Adipocyte (in vitro differentiated cells): ENCODE data around the gene DNAH1.
A peak's percentile ranks its signal among the peaks of the same experiment; 100 is the strongest.
"Not testable (repeated sequence)": the region's sequence is repeated elsewhere in the genome, so short reads cannot be mapped to it uniquely, and the experiment has no call there.

Experiments
- DNase-seq: peaks from one replicate; pipeline ENCODE4 v3.0.0-alpha.2; 2015; ENCODE audit warnings: low read depth
- H3K27me3 ChIP-seq: replicated peaks from 2 replicates; pipeline ENCODE4 v1.7.0; 2013; ENCODE audit warnings: mild to moderate bottlenecking, low read length, moderate library complexity; ENCODE audit not compliant: control insufficient read depth, insufficient read depth
- H3K36me3 ChIP-seq: 2 replicates; pipeline ENCODE4 v1.7.0; 2013; ENCODE audit warnings: low read length, mild to moderate bottlenecking, moderate library complexity; ENCODE audit not compliant: control insufficient read depth, insufficient read depth, severe bottlenecking
- H3K4me1 ChIP-seq: 2 replicates; pipeline ENCODE4 v1.7.0; 2013; ENCODE audit warnings: mild to moderate bottlenecking, low read length, moderate library complexity; ENCODE audit not compliant: control insufficient read depth, insufficient read depth
- H3K4me3 ChIP-seq: 2 replicates; pipeline ENCODE4 v1.7.0; 2013; ENCODE audit warnings: mild to moderate bottlenecking, low read length, moderate library complexity
- H3K9ac ChIP-seq: 2 replicates; pipeline ENCODE4 v1.7.0; 2013; ENCODE audit warnings: mild to moderate bottlenecking, low read length, moderate library complexity
- H3K9me3 ChIP-seq: 2 replicates; pipeline ENCODE4 v1.7.0; 2013; ENCODE audit warnings: mild to moderate bottlenecking, low read length, moderate library complexity; ENCODE audit not compliant: control insufficient read depth

Gene DNAH1

GRCh38 chr3:52315977-52316764, at the start of gene DNAH1:
DNAH1 (plus strand) TSS chr3:52316319; CDS start chr3:52322443, 6,124 bp downstream.
- no peak within 1 kb of the TSS for H3K9ac ChIP-seq
- peaks cover 18% of the 10 kb centered on the region for H3K4me1 ChIP-seq
- H3K9me3 ChIP-seq = no peaks in the 10 kb centered on the region
- no peak within 1 kb of the TSS for H3K4me3 ChIP-seq
- no peaks in the 10 kb centered on the region for H3K27me3 ChIP-seq
- no peaks in the 10 kb centered on the region for H3K36me3 ChIP-seq
- DNase-seq = no peak

DNA sequence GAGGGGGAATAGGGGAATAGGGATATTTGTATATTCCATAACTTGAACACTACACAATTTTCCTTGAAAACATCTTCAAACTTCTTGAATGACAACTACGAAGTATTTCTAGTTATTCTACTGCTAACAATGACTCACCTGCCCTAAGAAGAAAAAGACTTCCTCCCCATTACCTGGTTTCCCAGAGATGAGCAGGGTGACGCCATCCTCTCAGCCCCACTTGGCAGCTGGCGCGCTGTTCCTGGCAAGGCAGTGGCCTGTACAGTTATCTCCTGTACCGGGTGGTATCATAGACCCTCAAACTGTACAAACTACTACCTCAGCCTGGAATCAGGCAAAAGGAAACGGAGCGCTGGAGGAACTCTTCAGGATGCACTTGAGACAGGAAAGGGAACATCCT, 48.1 kb upstream of the DNAH1 start:
- H3K4me1 ChIP-seq = peaks cover 11% of the 10 kb centered on the region
- H3K36me3 ChIP-seq = peaks cover 80% of the 10 kb centered on the region
- H3K4me3 ChIP-seq = no peak overlapping the region
- DNase-seq = no peak
- H3K9ac ChIP-seq = no peak overlapping the region
- no peaks in the 10 kb centered on the region for H3K9me3 ChIP-seq
- H3K27me3 ChIP-seq = no peaks in the 10 kb centered on the region

DNA sequence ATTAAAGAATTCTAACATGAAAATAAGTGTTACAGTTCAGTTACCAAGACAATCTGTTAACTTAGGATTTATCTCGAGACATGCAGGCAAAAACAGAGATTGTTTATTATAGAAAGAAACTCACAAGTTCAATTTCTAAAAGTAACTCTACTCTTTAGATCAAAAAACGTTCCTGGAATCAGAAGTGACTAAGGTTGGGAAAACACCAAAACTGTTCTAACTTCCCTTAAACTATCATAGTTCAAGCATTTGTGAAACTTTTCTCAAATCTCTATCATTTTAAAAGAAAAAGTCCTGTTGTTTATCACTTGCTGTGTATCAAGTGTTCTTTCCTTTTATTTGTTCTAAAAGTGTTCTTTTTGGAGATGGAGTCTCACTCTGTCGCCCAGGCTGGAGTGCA, 46.3 kb upstream of the DNAH1 start:
- H3K9ac ChIP-seq = no peak overlapping the region
- DNase-seq = no peak
- no peaks in the 10 kb centered on the region for H3K9me3 ChIP-seq
- H3K36me3 ChIP-seq = peaks cover 64% of the 10 kb centered on the region
- peaks cover 22% of the 10 kb centered on the region for H3K4me1 ChIP-seq
- no peak overlapping the region for H3K4me3 ChIP-seq
- H3K27me3 ChIP-seq = no peaks in the 10 kb centered on the region

GRCh38 chr3:52270252-52270754, 45.8 kb upstream of the DNAH1 start:
- Histone ChIP-seq H3K36me3 (peaks cover 60% of the 10 kb centered on the region), H3K27me3 (no peaks in the 10 kb centered on the region), H3K4me3 (no peak overlapping the region), H3K9ac (no peak overlapping the region), H3K9me3 (no peaks in the 10 kb centered on the region), H3K4me1 (peaks cover 26% of the 10 kb centered on the region)
- no peak for DNase-seq

DNA sequence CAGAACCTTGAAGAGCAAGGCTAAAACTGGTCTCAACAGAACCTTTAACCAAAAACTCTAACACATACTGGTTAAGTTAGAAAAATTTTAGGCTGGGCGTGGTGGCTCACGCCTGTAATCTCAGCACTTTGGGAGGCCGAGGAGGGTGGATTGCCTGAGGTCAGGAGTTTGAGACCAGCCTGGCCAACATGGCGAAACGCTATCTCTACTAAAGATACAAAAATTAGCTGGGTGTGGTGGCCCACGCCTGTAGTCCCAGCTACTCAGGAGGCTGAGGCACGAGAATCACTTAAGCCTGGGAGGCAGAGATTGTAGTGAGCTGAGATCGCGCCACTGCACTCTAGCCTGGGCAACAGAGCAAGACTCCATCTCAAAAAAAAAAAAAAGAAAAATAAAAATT, 43.9 kb upstream of the DNAH1 start:
- not testable (repeated sequence) for DNase-seq, H3K9me3 ChIP-seq, H3K9ac ChIP-seq, H3K4me3 ChIP-seq, H3K27me3 ChIP-seq
- Histone ChIP-seq H3K4me1 (peaks cover 40% of the 10 kb centered on the region), H3K36me3 (peaks cover 43% of the 10 kb centered on the region)

GRCh38 chr3:52272831-52273230, 43.3 kb upstream of the DNAH1 start:
- Histone ChIP-seq H3K27me3 (no peaks in the 10 kb centered on the region), H3K4me1 (peaks cover 40% of the 10 kb centered on the region), H3K9ac (no peak overlapping the region), H3K4me3 (no peak overlapping the region), H3K9me3 (no peaks in the 10 kb centered on the region), H3K36me3 (peaks cover 36% of the 10 kb centered on the region)
- no peak for DNase-seq

GRCh38 chr3:52274781-52275180, 41.3 kb upstream of the DNAH1 start:
- DNase-seq, H3K27me3 ChIP-seq, H3K9ac ChIP-seq, H3K4me3 ChIP-seq, H3K9me3 ChIP-seq: not testable (repeated sequence)
- Histone ChIP-seq H3K36me3 (peaks cover 16% of the 10 kb centered on the region), H3K4me1 (peaks cover 47% of the 10 kb centered on the region)

- Histone ChIP-seq H3K4me3 (peak overlapping the region; percentile 98), H3K4me1 (peaks cover 59% of the 10 kb centered on the region), H3K27me3 (no peaks in the 10 kb centered on the region), H3K9ac (peak overlapping the region; percentile 100), H3K9me3 (no peaks in the 10 kb centered on the region), H3K36me3 (peaks cover 7% of the 10 kb centered on the region)
- DNase-seq = peak; percentile 81
Observed at GRCh38 chr3:52277071-52277964, 38.8 kb upstream of the DNAH1 start.

DNA sequence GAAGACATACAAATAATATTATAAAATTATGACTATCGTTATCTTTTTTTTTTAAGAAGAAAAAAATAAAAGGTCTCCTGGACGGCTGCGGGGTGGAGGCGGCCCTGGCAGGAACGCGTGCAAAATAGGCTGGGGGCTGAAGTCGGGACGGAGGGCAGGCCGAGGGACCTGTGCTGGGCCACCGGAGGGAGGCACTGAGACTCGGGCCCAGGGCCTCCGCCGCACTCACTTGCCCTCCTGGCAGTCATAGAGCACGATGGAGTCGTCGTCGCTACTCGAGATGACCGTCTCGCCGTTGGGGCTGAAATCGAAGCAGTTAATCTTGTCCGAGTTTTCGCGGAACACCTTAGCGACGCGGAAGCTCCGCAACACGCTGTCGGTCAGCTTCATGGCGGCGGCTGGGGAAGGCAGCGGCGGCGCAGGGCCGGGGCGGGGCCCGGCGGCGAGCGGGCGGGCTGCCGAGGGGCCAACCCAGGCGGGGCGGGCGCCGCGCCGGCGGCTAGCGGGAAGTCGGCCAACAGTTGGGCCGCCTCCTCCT, 38.1 kb upstream of the DNAH1 start:
- Histone ChIP-seq H3K9ac (peak overlapping the region; percentile 100), H3K27me3 (no peaks in the 10 kb centered on the region), H3K9me3 (no peaks in the 10 kb centered on the region), H3K4me1 (peaks cover 65% of the 10 kb centered on the region), H3K36me3 (peaks cover under 1% of the 10 kb centered on the region), H3K4me3 (peak overlapping the region; percentile 98)
- peak; percentile 77 for DNase-seq

DNA sequence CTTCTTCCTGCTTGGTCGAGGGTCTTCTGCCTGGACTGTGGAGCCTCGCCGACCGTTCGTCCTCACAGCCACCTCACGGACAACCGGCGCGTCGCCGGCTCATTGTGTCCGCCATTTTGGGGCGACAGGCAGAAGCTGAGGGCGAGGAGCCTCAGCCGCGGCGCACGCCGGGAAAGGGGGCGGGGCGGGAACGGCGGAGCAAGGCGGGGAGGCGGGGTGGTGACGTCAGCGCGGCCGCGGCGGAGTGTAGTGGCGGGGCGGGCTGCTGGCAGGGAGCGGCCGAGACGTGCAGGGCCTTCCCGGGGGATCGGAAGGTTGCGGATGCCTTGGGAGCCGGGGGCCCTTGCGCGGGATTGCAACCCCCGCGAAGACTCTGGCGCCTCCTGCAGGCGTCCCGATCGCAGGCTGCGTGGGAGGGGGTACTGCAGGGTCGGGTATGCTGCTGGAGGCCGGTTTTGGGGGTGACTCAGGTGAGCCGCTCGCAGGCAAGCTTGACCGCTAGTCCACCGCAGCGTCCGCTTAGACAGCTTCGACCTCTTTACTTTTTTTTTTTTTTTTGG, 37.5 kb upstream of the DNAH1 start, which contains the start of gene WDR82:
TSS of gene WDR82 (minus strand) at position 140 of the 560 bp plus-strand sequence. CDS start 288 bp downstream, outside the sequence.
- H3K4me1 ChIP-seq = peaks cover 67% of the 10 kb centered on the region
- peak; percentile 98 for DNase-seq
- H3K4me3 ChIP-seq = peak within 1 kb of the TSS; percentile 98
- H3K27me3 ChIP-seq = no peaks in the 10 kb centered on the region
- H3K36me3 ChIP-seq = no peaks in the 10 kb centered on the region
- H3K9ac ChIP-seq = peak within 1 kb of the TSS; percentile 100
- no peaks in the 10 kb centered on the region for H3K9me3 ChIP-seq
